Cortex of kidney (tissue), 1 donor: Measurements from ENCODE around the gene EIF3CL.
"Not testable (repeated sequence)": the region's sequence is repeated elsewhere in the genome, so short reads cannot be mapped to it uniquely, and the experiment has no call there.

Experiments
- DNase-seq: peaks from one replicate; lab custom pipeline; 2025; lab: John Stamatoyannopoulos, UW

The EIF3CL gene, protein sequence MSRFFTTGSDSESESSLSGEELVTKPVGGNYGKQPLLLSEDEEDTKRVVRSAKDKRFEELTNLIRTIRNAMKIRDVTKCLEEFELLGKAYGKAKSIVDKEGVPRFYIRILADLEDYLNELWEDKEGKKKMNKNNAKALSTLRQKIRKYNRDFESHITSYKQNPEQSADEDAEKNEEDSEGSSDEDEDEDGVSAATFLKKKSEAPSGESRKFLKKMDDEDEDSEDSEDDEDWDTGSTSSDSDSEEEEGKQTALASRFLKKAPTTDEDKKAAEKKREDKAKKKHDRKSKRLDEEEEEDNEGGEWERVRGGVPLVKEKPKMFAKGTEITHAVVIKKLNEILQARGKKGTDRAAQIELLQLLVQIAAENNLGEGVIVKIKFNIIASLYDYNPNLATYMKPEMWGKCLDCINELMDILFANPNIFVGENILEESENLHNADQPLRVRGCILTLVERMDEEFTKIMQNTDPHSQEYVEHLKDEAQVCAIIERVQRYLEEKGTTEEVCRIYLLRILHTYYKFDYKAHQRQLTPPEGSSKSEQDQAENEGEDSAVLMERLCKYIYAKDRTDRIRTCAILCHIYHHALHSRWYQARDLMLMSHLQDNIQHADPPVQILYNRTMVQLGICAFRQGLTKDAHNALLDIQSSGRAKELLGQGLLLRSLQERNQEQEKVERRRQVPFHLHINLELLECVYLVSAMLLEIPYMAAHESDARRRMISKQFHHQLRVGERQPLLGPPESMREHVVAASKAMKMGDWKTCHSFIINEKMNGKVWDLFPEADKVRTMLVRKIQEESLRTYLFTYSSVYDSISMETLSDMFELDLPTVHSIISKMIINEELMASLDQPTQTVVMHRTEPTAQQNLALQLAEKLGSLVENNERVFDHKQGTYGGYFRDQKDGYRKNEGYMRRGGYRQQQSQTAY

DNA sequence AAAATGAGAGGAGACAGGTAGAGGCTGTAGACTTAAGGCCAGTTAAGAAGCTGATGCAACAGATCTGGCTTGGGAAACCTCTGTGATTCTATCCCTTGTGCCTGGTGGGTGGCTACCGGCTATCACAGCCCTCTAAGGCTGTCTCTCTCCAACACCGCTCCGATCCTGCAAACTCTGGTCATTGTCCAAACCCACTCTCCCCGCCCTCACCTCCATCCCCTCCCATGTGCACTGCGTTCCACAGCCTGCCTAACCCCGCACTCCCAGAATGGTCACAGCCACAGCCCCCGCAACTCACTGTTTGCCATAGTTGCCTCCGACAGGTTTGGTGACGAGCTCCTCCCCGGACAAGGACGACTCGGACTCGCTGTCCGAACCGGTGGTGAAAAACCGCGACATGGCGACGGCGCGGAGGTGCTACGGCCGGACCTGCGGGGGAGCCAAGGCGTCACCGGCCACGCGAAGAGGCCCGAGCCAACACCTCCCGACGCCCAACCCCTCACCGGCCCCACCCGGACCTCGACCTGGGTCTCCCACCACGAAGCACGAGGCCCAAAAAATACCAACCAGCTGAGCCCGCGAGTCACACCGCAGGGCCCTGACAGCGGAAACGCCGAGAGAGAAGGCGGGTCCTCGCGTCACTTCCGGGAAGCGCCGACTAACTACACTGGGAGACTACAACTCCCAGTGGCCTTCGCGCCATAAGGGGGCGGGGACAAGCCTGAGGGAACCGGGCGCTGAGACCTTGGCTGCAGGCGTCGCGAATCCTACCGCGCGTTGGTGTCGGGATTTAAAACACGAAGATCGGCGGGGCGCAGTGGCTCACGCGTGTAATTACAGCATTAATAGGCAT, at the start of gene EIF3CL:
TSS of gene EIF3CL (minus strand) at position 622 of the 853 bp plus-strand sequence. CDS start at position 399, 223 bp downstream.
- DNase-seq: not testable (repeated sequence)

- DNase-seq: not testable (repeated sequence)
These were observed 43.4 kb upstream of the EIF3CL start for GRCh38 chr16:28447081-28447480.

DNA sequence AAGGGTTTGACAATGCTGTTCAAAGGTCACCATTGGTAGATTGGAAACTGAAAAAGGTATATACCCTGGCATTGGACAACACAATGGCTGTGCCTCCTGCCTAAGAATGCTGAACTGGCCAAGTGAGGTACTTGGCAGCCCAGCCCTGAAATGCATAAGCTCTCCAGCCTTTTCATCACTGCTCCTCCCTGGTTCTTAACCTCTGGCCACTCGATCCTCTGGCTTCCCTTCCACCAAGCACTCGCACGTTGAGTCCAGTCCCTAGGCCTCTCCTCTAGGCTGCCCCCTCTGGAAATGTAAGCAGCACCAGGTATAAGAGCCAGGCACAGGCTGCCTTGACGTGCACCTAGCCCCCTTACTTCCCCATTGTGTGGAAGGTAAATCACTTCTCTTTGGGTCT, 42.7 kb upstream of the EIF3CL start:
- not testable (repeated sequence) for DNase-seq

- not testable (repeated sequence) for DNase-seq
These were observed 40.3 kb upstream of the EIF3CL start for GRCh38 chr16:28443943-28444342.

- DNase-seq: not testable (repeated sequence)
These were observed 35.3 kb upstream of the EIF3CL start for GRCh38 chr16:28438899-28439298.

DNA sequence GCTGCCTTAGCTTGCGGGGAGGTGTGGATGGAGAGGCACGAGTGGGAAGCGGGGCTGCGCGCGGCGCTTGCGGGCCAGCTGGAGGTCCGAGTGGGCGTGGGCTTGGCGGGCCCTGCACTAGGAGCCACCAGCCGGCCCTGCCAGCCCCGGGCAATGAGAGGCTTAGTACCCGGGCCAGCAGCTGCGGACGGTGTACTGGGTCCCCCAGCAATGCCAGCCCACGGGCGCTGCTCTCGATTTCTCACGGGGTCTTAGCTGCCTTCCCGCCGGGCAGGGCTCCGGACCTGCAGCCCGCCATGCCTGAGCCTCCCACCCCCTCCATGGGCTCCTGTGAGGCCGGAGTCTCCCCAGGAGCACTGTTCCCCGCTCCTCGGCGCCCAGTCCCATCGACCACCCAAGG, 31.7 kb upstream of the EIF3CL start:
- DNase-seq: not testable (repeated sequence)

GRCh38 chr16:28426060-28426680, 22.5 kb upstream of the EIF3CL start:
- not testable (repeated sequence) for DNase-seq

GRCh38 chr16:28421071-28421750, 17.6 kb upstream of the EIF3CL start:
- DNase-seq: not testable (repeated sequence)

DNA sequence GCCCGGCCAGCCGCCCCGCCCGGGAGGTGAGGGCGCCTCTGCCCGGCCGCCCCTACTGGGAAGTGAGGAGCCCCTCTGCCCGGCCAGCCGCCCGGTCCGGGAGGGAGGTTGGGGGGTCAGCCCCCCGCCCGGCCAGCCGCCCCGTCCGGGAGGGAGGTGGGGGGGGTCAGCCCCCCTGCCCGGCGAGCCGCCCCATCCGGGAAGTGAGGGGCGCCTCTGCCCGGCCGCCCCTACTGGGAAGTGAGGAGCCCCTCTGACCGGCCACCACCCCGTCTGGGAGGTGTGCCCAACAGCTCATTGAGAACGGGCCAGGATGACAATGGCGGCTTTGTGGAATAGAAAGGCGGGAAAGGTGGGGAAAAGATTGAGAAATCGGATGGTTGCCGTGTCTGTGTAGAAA, 13.4 kb upstream of the EIF3CL start:
- DNase-seq: not testable (repeated sequence)

- DNase-seq: not testable (repeated sequence)
These were observed 10.9 kb upstream of the EIF3CL start for GRCh38 chr16:28414530-28414929.

DNA sequence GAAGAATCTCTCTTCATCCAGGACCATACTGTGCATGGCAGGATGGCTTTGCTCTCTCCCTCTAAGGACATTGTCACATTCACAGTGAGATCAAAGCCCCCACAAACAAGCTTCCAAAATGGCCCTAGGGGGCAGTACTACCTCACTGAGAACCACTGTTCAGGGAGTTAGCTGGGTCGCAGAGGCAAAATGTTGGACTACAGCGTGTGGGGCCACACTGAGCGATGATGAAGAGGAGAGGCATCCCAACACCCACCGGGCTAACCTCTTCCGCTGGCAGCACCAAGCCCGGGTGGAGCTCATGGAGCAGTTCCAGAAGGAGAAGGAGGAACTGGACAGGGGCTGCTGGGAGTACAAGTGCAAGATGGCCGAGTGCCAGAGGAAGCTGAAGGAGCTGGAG, 9.9 kb upstream of the EIF3CL start:
- not testable (repeated sequence) for DNase-seq

GRCh38 chr16:28392054-28392453, 11.6 kb downstream of the EIF3CL start:
- not testable (repeated sequence) for DNase-seq

DNA sequence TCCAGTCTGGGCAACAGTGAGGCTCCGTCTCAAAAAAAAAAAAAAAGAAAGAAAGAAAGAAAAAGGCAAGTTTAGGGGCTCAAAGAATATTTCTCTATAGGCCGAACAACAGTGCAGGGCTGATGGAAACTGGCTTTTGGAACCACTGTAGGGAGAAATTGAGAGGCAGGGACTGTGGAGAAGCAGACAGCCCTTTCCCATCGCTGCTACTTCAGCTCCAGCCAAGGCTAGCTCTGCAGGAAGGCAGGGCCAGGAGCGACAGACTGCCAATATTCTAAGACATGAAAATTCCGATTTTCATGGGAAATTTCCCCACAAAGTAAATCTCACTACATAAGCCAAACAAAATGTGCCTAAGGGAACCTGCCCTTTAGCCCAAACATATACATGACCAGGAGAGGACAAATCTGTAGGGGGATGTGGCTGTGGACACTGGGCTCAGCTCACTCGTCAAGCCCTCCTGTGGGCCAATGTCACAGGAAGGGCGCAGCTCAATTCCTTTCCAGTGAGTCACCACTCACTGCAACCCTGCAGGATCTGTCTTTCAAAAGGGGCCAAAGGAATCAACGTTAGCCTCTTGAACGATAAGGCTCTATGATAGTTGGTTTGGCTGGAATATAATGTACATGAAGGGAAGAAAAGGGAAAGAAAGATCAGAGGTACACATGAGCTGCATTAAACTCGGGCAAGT, 21.3 kb downstream of the EIF3CL start:
- not testable (repeated sequence) for DNase-seq

- DNase-seq: not testable (repeated sequence)
These were observed 25.8 kb downstream of the EIF3CL start for GRCh38 chr16:28377822-28378221.

- DNase-seq: not testable (repeated sequence)
These were observed 26.5 kb downstream of the EIF3CL start for GRCh38 chr16:28377108-28377625.

- DNase-seq: not testable (repeated sequence)
These were observed 28.5 kb downstream of the EIF3CL start for GRCh38 chr16:28375115-28375514.

- DNase-seq: not testable (repeated sequence)
These were observed 29.4 kb downstream of the EIF3CL start for GRCh38 chr16:28374281-28374680.

- not testable (repeated sequence) for DNase-seq
These were observed 35.7 kb downstream of the EIF3CL start for GRCh38 chr16:28367926-28368325.
